Trophoblast cell (in vitro differentiated cells and primary cell): Measurements from ENCODE around the gene OBSCN.
"Not testable (repeated sequence)": the region's sequence is repeated elsewhere in the genome, so short reads cannot be mapped to it uniquely, and the experiment has no call there.

Experiments
- DNase-seq, 2 donors: peaks; one replicate each; pipeline ENCODE4 v3.0.0-alpha.2; 2016
- H2AFZ ChIP-seq: 2 replicates; pipeline ENCODE4 v1.6.1; 2013; ENCODE audit warnings: low read length, moderate library complexity, mild to moderate bottlenecking; ENCODE audit not compliant: insufficient read depth, poor library complexity
- H2AK5ac ChIP-seq: 2 replicates; pipeline ENCODE4 v1.6.1; 2013; ENCODE audit warnings: mild to moderate bottlenecking, low read length
- H2BK120ac ChIP-seq: 2 replicates; pipeline ENCODE4 v1.6.1; 2013; ENCODE audit warnings: low read length, mild to moderate bottlenecking, moderate library complexity; ENCODE audit not compliant: insufficient read depth, poor library complexity
- H2BK12ac ChIP-seq: 2 replicates; pipeline ENCODE4 v1.6.1; 2013; ENCODE audit warnings: mild to moderate bottlenecking, low read length, moderate library complexity
- H2BK5ac ChIP-seq: 2 replicates; pipeline ENCODE4 v1.6.1; 2013; ENCODE audit warnings: low read length, low read depth, moderate library complexity, mild to moderate bottlenecking; ENCODE audit not compliant: poor library complexity
- H3K14ac ChIP-seq: 2 replicates; pipeline ENCODE4 v1.6.1; 2013; ENCODE audit warnings: mild to moderate bottlenecking, low read length
- H3K18ac ChIP-seq: 2 replicates; pipeline ENCODE4 v1.6.1; 2013; ENCODE audit warnings: mild to moderate bottlenecking, low read length
- H3K23ac ChIP-seq: 2 replicates; pipeline ENCODE4 v1.6.1; 2013; ENCODE audit warnings: low read length
- H3K27ac ChIP-seq: 2 replicates; pipeline ENCODE4 v1.5.1; 2013; ENCODE audit warnings: low read depth, mild to moderate bottlenecking, inconsistent platforms, low read length, moderate library complexity
- H3K27me3 ChIP-seq: 2 replicates; pipeline ENCODE4 v1.6.1; 2013; ENCODE audit warnings: inconsistent platforms, mild to moderate bottlenecking, low read length, moderate library complexity; ENCODE audit not compliant: insufficient read depth
- H3K36me3 ChIP-seq, 2 experiments: 1 replicate in 1 of 2; 2 replicates in 1 of 2; pipeline ENCODE4 v1.6.1; 2013; ENCODE audit warnings: low read length in 2 of 2, mild to moderate bottlenecking in 2 of 2, moderate library complexity in 1 of 2; ENCODE audit not compliant: insufficient read depth in 2 of 2, control insufficient read depth in 1 of 2
- H3K4ac ChIP-seq: 2 replicates; pipeline ENCODE4 v1.6.1; 2013; ENCODE audit warnings: low read depth, mild to moderate bottlenecking, low read length, moderate library complexity
- H3K4me1 ChIP-seq, 2 experiments: 1 replicate in 1 of 2; 2 replicates in 1 of 2; pipeline ENCODE4 v1.6.1; 2013; ENCODE audit warnings: low read length in 2 of 2, mild to moderate bottlenecking in 2 of 2, moderate library complexity in 1 of 2; ENCODE audit not compliant: insufficient read depth in 2 of 2, control insufficient read depth in 1 of 2
- H3K4me2 ChIP-seq: 2 replicates; pipeline ENCODE4 v1.6.1; 2013; ENCODE audit warnings: inconsistent platforms, mild to moderate bottlenecking, low read length, moderate library complexity
- H3K4me3 ChIP-seq: 2 replicates; pipeline ENCODE4 v1.5.1; 2013; ENCODE audit warnings: mild to moderate bottlenecking, low read depth, low read length, inconsistent platforms
- H3K79me1 ChIP-seq: one replicate; pipeline ENCODE4 v1.6.1; 2013; ENCODE audit warnings: low read length
- H3K79me2 ChIP-seq: 2 replicates; pipeline ENCODE4 v1.6.1; 2013; ENCODE audit warnings: low read length, mild to moderate bottlenecking; ENCODE audit not compliant: control insufficient read depth, insufficient read depth, poor library complexity
- H3K9ac ChIP-seq: 2 replicates; pipeline ENCODE4 v1.6.1; 2013; ENCODE audit warnings: mild to moderate bottlenecking, low read length
- H3K9me3 ChIP-seq: 2 replicates; pipeline ENCODE4 v1.6.1; 2013; ENCODE audit warnings: low read depth, mild to moderate bottlenecking, control low read depth, inconsistent platforms, low read length; ENCODE audit not compliant: insufficient read depth
- H4K12ac ChIP-seq: 2 replicates; pipeline ENCODE4 v1.6.1; 2013; ENCODE audit warnings: low read depth, mild to moderate bottlenecking, low read length, moderate library complexity
- H4K8ac ChIP-seq: 2 replicates; pipeline ENCODE4 v1.6.1; 2013; ENCODE audit warnings: low read depth, mild to moderate bottlenecking, low read length, moderate library complexity
- H4K91ac ChIP-seq: one replicate; pipeline ENCODE4 v1.6.1; 2013; ENCODE audit warnings: low read depth, mild to moderate bottlenecking, low read length, moderate library complexity
- WGBS: extraction: QIAGEN DNeasy Blood & Tissue Kit; methylation state at CpG from one replicate; pipeline ENCODE4 v1.1.7; 2013; ENCODE audit warnings: missing lambda C conversion rate; ENCODE audit not compliant: insufficient read length, insufficient coverage; ENCODE audit errors: extremely low coverage; 5-methylcytosine and 5-hydroxymethylcytosine counted together

The OBSCN gene

DNA sequence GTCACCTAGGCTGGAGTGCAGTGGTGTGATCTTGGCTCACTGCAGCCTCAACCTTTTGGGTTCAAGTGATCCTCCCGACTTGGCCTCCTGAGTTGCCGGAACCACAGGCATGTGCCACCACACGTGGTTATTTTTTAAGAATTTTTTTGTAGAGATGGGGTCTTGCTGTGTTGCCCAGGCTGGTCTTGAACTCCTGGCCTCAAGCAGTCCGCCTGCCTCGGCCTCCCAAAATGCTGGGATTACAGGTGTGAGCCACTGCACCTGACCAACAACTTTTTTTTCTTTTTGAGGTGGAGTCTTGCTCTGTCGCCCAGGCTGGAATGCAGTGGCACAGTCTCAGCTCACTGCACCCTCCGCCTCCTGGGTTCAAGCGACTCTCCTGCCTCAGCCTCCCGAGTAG is 13.3 kb downstream of the OBSCN start:
- H4K8ac ChIP-seq, H2BK120ac ChIP-seq, H3K4me2 ChIP-seq, H4K12ac ChIP-seq, H3K18ac ChIP-seq, H3K27ac ChIP-seq, H2AK5ac ChIP-seq, DNase-seq, H3K9ac ChIP-seq, H3K14ac ChIP-seq, H3K79me1 ChIP-seq, H3K79me2 ChIP-seq, H3K23ac ChIP-seq, H3K27me3 ChIP-seq, H3K4me3 ChIP-seq, H3K4ac ChIP-seq, H2BK5ac ChIP-seq, H2AFZ ChIP-seq, H3K4me1 ChIP-seq, H2BK12ac ChIP-seq, H4K91ac ChIP-seq: not testable (repeated sequence)
- Histone ChIP-seq H3K9me3 (peaks cover 11% of the 10 kb centered on the region), H3K36me3 (peaks cover 34 to 40% of the 10 kb centered on the region in 2 experiments)
- WGBS = no CpG with 5 or more reads among the region's 9 CpGs

- WGBS = no CpG with 5 or more reads among the region's 11 CpGs
- Histone ChIP-seq H4K91ac (no peak overlapping the region), H3K23ac (no peak overlapping the region), H3K4me2 (no peak overlapping the region), H3K4ac (no peak overlapping the region), H3K14ac (no peak overlapping the region), H2AFZ (no peak overlapping the region), H3K27ac (no peak overlapping the region), H2BK120ac (no peak overlapping the region), H3K36me3 (peaks cover 32 to 38% of the 10 kb centered on the region in 2 experiments), H4K8ac (no peak overlapping the region), H3K9ac (no peak overlapping the region), H3K27me3 (no peaks in the 10 kb centered on the region), H3K79me2 (no peaks in the 10 kb centered on the region), H2AK5ac (no peak overlapping the region), H3K9me3 (peaks cover 11% of the 10 kb centered on the region), H2BK12ac (no peak overlapping the region), H3K4me3 (no peak overlapping the region), H4K12ac (no peak overlapping the region), H3K79me1 (no peaks in the 10 kb centered on the region), H2BK5ac (no peak overlapping the region), H3K4me1 (no peaks in the 10 kb centered on the region), H3K18ac (no peak overlapping the region)
- DNase-seq = no peak
Measured at GRCh38 chr1:228222548-228222947, 14.7 kb downstream of the OBSCN start.

DNA sequence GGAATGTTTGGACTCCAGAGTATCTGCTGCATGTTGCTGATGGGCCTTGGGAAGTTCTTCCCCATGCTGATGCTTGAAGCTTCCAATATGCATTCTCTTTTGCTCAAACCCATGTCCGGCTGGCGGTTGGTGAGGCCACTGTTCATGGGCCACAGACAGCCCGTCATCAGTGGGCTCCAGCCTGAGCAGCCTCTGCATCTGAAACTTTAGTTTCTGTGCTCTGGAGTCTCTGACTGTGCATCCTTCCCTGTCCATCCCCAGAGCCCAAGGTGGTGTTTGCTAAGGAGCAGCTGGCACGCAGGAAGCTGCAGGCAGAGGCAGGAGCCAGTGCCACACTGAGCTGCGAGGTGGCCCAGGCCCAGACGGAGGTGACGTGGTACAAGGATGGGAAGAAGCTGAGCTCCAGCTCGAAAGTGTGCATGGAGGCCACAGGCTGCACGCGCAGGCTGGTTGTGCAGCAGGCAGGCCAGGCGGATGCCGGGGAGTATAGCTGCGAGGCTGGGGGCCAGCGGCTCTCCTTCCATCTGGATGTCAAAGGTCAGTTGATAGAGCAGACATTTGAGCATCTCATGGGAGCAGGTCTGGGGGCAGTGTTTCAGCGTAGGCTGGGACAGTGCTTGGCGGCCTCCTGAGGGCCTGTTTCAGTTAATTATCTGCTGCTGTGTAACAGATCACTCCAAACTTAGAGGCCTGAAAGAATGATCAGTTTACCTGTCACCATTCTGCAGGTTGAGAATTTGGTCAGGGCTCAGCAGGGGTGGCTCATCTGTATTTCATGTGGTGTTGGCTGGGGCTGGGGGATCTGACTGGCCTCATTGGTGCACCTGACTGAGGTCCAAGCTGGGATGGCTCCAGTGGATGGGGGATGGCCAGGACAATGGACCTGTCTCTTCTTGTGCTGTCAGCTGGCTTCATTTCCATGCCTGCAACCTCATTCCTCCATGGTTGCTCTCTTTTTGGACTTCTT is 16.6 kb downstream of the OBSCN start:
- Histone ChIP-seq H3K9ac (no peak overlapping the region), H3K27ac (no peak overlapping the region), H2AFZ (no peak overlapping the region), H3K14ac (no peak overlapping the region), H3K9me3 (peaks cover 11% of the 10 kb centered on the region), H4K12ac (no peak overlapping the region), H3K18ac (no peak overlapping the region), H3K27me3 (no peaks in the 10 kb centered on the region), H4K8ac (no peak overlapping the region), H3K4me3 (no peak overlapping the region), H3K4me1 (no peaks in the 10 kb centered on the region), H2BK120ac (no peak overlapping the region), H3K36me3 (peaks cover 22 to 31% of the 10 kb centered on the region in 2 experiments), H3K79me1 (no peaks in the 10 kb centered on the region), H4K91ac (no peak overlapping the region), H2BK5ac (no peak overlapping the region), H3K4ac (no peak overlapping the region), H3K23ac (no peak overlapping the region), H2AK5ac (no peak overlapping the region), H3K79me2 (no peaks in the 10 kb centered on the region), H2BK12ac (no peak overlapping the region), H3K4me2 (no peak overlapping the region)
- DNase-seq = no peak
- no CpG with 5 or more reads among the region's 16 CpGs for WGBS

GRCh38 chr1:228225165-228225710 is 17.4 kb downstream of the OBSCN start:
- H4K91ac ChIP-seq = no peak overlapping the region
- no peak overlapping the region for H3K9ac ChIP-seq
- no peak overlapping the region for H3K4ac ChIP-seq
- no peak overlapping the region for H3K14ac ChIP-seq
- no peak overlapping the region for H3K4me3 ChIP-seq
- H2BK5ac ChIP-seq = no peak overlapping the region
- no peak overlapping the region for H2AFZ ChIP-seq
- H3K27ac ChIP-seq = no peak overlapping the region
- no peaks in the 10 kb centered on the region for H3K27me3 ChIP-seq
- no peak overlapping the region for H2AK5ac ChIP-seq
- H3K4me2 ChIP-seq = no peak overlapping the region
- no peak for DNase-seq
- H3K9me3 ChIP-seq = peaks cover 11% of the 10 kb centered on the region
- no peak overlapping the region for H2BK12ac ChIP-seq
- no peaks in the 10 kb centered on the region for H3K4me1 ChIP-seq
- H3K23ac ChIP-seq = no peak overlapping the region
- peaks cover 17 to 26% of the 10 kb centered on the region in 2 experiments for H3K36me3 ChIP-seq
- no peak overlapping the region for H4K12ac ChIP-seq
- no peak overlapping the region for H3K18ac ChIP-seq
- no peaks in the 10 kb centered on the region for H3K79me2 ChIP-seq
- H2BK120ac ChIP-seq = no peak overlapping the region
- WGBS = no CpG with 5 or more reads among the region's 2 CpGs
- H4K8ac ChIP-seq = no peak overlapping the region
- H3K79me1 ChIP-seq = no peaks in the 10 kb centered on the region
